ENCODE measurements around the gene NABP1. TPM values are rescaled to one million over a fixed set of nuclear protein-coding genes. Genes with fewer than 3 reads are reported as not detected.
A peak's percentile ranks its signal among the peaks of the same experiment; 100 is the strongest.

NABP1 gene
- 10 to 100 TPM in 1 of 4 donors, 1 to 10 TPM in 3; 4.7 to 11.1 (median 8.4) TPM for total RNA-seq
- 4.6 TPM for polyA plus RNA-seq
- long read RNA-seq, donor 1, partial matches to known transcripts, result 1 of 4 reads
- long read RNA-seq, donor 1, other reads (novel, unspliced or antisense), result 3 of 4 reads
- long read RNA-seq, donor 2, partial matches to known transcripts, result 1 of 5 reads
- long read RNA-seq, donor 2, other reads (novel, unspliced or antisense), result 3 of 5 reads
- long read RNA-seq, donor 3, full-length matches to known transcripts, result 12 of 20 reads
- long read RNA-seq, donor 3, partial matches to known transcripts, result 3 of 20 reads
- long read RNA-seq, donor 3, other reads (novel, unspliced or antisense), result 5 of 20 reads
- long read RNA-seq, donor 4, partial matches to known transcripts, result 0 of 4 reads
- long read RNA-seq, donor 4, other reads (novel, unspliced or antisense), result 1 of 4 reads

GRCh38 chr2:191677646-191678436 is at the start of gene NABP1:
Gene NABP1 (plus strand): TSS chr2:191678136. CDS start chr2:191678615, 479 bp downstream.
- intact Hi-C loops (cut with DNase I), result no loop called here
- DNase-seq (peak; percentile 100), ATAC-seq (peak; percentile 100)
- under 1% methylated on average over 66 of the region's 66 CpGs for WGBS
- peak within 1 kb of the TSS; percentile 99 for H3K27ac ChIP-seq (ENCODE audit: low read length)
- no peaks in the 10 kb centered on the region for H3K27me3 ChIP-seq (ENCODE audit: control insufficient read depth, insufficient read depth)
- H3K4me3 ChIP-seq (ENCODE audit: low read length), result peak within 1 kb of the TSS; percentile 77
- H3K4me1 ChIP-seq (ENCODE audit: control insufficient read depth, insufficient read depth, low read length), result no peaks in the 10 kb centered on the region
- H3K9me3 ChIP-seq (ENCODE audit: control insufficient read depth, low read length), result no peaks in the 10 kb centered on the region

GRCh38 chr2:191629001-191629453 is 48.9 kb upstream of the NABP1 start:
- no peak for ATAC-seq
- H3K27ac ChIP-seq (ENCODE audit: low read length), result no peak overlapping the region
- intact Hi-C loops (cut with DNase I), result no loop called here
- H3K4me3 ChIP-seq (ENCODE audit: low read length), result no peak overlapping the region
- WGBS, result 76% methylated on average over 7 of the region's 7 CpGs
- no peak for DNase-seq
- no peaks in the 10 kb centered on the region for H3K27me3 ChIP-seq (ENCODE audit: control insufficient read depth, insufficient read depth)
- H3K9me3 ChIP-seq (ENCODE audit: control insufficient read depth, low read length), result no peaks in the 10 kb centered on the region
- no peaks in the 10 kb centered on the region for H3K4me1 ChIP-seq (ENCODE audit: control insufficient read depth, insufficient read depth, low read length)

GRCh38 chr2:191629976-191630712 is 47.8 kb upstream of the NABP1 start:
- 47% methylated on average over 1 of the region's 1 CpG for WGBS
- Histone ChIP-seq H3K9me3 (ENCODE audit: control insufficient read depth, low read length) (no peaks in the 10 kb centered on the region), H3K27ac (ENCODE audit: low read length) (no peak overlapping the region), H3K4me1 (ENCODE audit: control insufficient read depth, insufficient read depth, low read length) (no peaks in the 10 kb centered on the region), H3K4me3 (ENCODE audit: low read length) (no peak overlapping the region), H3K27me3 (ENCODE audit: control insufficient read depth, insufficient read depth) (no peaks in the 10 kb centered on the region)
- no peak for DNase-seq
- intact Hi-C loops (cut with DNase I), result no loop called here
- ATAC-seq, result no peak

GRCh38 chr2:191631754-191632153 is 46.2 kb upstream of the NABP1 start:
- Histone ChIP-seq H3K4me1 (ENCODE audit: control insufficient read depth, insufficient read depth, low read length) (no peaks in the 10 kb centered on the region), H3K27ac (ENCODE audit: low read length) (no peak overlapping the region), H3K4me3 (ENCODE audit: low read length) (no peak overlapping the region), H3K9me3 (ENCODE audit: control insufficient read depth, low read length) (no peaks in the 10 kb centered on the region), H3K27me3 (ENCODE audit: control insufficient read depth, insufficient read depth) (no peaks in the 10 kb centered on the region)
- intact Hi-C loops (cut with DNase I), result no loop called here
- DNase-seq, result peak in 1 of 3 donors; percentile 73
- 72% methylated on average over 1 of the region's 1 CpG for WGBS
- no peak for ATAC-seq

GRCh38 chr2:191632426-191632825 is 45.5 kb upstream of the NABP1 start:
- intact Hi-C loops (cut with DNase I), result no loop called here
- Histone ChIP-seq H3K9me3 (ENCODE audit: control insufficient read depth, low read length) (no peaks in the 10 kb centered on the region), H3K27ac (ENCODE audit: low read length) (no peak overlapping the region), H3K27me3 (ENCODE audit: control insufficient read depth, insufficient read depth) (no peaks in the 10 kb centered on the region), H3K4me1 (ENCODE audit: control insufficient read depth, insufficient read depth, low read length) (no peaks in the 10 kb centered on the region), H3K4me3 (ENCODE audit: low read length) (no peak overlapping the region)
- no peak for ATAC-seq
- no peak for DNase-seq
- 96% methylated on average over 3 of the region's 3 CpGs for WGBS

- no peak overlapping the region for H3K27ac ChIP-seq (ENCODE audit: low read length)
- no peak for ATAC-seq
- no peak overlapping the region for H3K4me3 ChIP-seq (ENCODE audit: low read length)
- H3K4me1 ChIP-seq (ENCODE audit: control insufficient read depth, insufficient read depth, low read length), result peaks cover 2% of the 10 kb centered on the region
- intact Hi-C loops (cut with DNase I), result no loop called here
- WGBS, result 90% methylated on average over 1 of the region's 1 CpG
- no peaks in the 10 kb centered on the region for H3K27me3 ChIP-seq (ENCODE audit: control insufficient read depth, insufficient read depth)
- H3K9me3 ChIP-seq (ENCODE audit: control insufficient read depth, low read length), result no peaks in the 10 kb centered on the region
- DNase-seq, result no peak
These were observed 43.1 kb upstream of the NABP1 start for GRCh38 chr2:191634791-191635190.

- Histone ChIP-seq H3K27ac (ENCODE audit: low read length) (no peak overlapping the region), H3K4me1 (ENCODE audit: control insufficient read depth, insufficient read depth, low read length) (peaks cover 2% of the 10 kb centered on the region), H3K4me3 (ENCODE audit: low read length) (no peak overlapping the region), H3K9me3 (ENCODE audit: control insufficient read depth, low read length) (no peaks in the 10 kb centered on the region), H3K27me3 (ENCODE audit: control insufficient read depth, insufficient read depth) (no peaks in the 10 kb centered on the region)
- ATAC-seq (no peak), DNase-seq (no peak)
- intact Hi-C loops (cut with DNase I), result no loop called here
- 75% methylated on average over 5 of the region's 5 CpGs for WGBS
These were observed 42.4 kb upstream of the NABP1 start for GRCh38 chr2:191635333-191636234.

GRCh38 chr2:191636235-191636543 is 41.7 kb upstream of the NABP1 start:
- no peak overlapping the region for H3K27ac ChIP-seq (ENCODE audit: low read length)
- DNase-seq, result no peak
- no peaks in the 10 kb centered on the region for H3K9me3 ChIP-seq (ENCODE audit: control insufficient read depth, low read length)
- H3K4me1 ChIP-seq (ENCODE audit: control insufficient read depth, insufficient read depth, low read length), result peaks cover 2% of the 10 kb centered on the region
- H3K4me3 ChIP-seq (ENCODE audit: low read length), result no peak overlapping the region
- H3K27me3 ChIP-seq (ENCODE audit: control insufficient read depth, insufficient read depth), result no peaks in the 10 kb centered on the region
- intact Hi-C loops (cut with DNase I), result no loop called here
- no peak for ATAC-seq

- no peak overlapping the region for H3K27ac ChIP-seq (ENCODE audit: low read length)
- 97% methylated on average over 1 of the region's 1 CpG for WGBS
- no peak for ATAC-seq
These were observed 41.4 kb upstream of the NABP1 start for GRCh38 chr2:191636586-191636985.

More at GRCh38 chr2:191636586-191636985, 41.4 kb upstream of the NABP1 start:
- DNase-seq, result no peak
- H3K4me3 ChIP-seq (ENCODE audit: low read length), result no peak overlapping the region
- peaks cover 2% of the 10 kb centered on the region for H3K4me1 ChIP-seq (ENCODE audit: control insufficient read depth, insufficient read depth, low read length)
- no peaks in the 10 kb centered on the region for H3K27me3 ChIP-seq (ENCODE audit: control insufficient read depth, insufficient read depth)
- intact Hi-C loops (cut with DNase I), result no loop called here
- H3K9me3 ChIP-seq (ENCODE audit: control insufficient read depth, low read length), result no peaks in the 10 kb centered on the region

All from right cardiac atrium (tissue), 5 donors.